ENCODE results near the gene IZUMO3. TPM values are rescaled to one million over a fixed set of nuclear protein-coding genes. Genes with fewer than 3 reads are reported as not detected.
"Not testable (repeated sequence)": the region's sequence is repeated elsewhere in the genome, so short reads cannot be mapped to it uniquely, and the experiment has no call there.

Gene IZUMO3
- total RNA-seq = not detected
- long read RNA-seq = 0 reads

- ATAC-seq (no peak), DNase-seq (no peak)
- intact Hi-C loops (cut with micrococcal nuclease) = no loop called here
Measured at GRCh38 chr9:24545847-24546522, at the start of gene IZUMO3. TSS of gene IZUMO3 (minus strand) at chr9:24545897. CDS start at chr9:24545649, 248 bp downstream.

GRCh38 chr9:24594234-24594850 lies 48.6 kb upstream of the IZUMO3 start:
- intact Hi-C loops (cut with micrococcal nuclease) = no loop called here
- no peak for ATAC-seq
- no peak for DNase-seq

GRCh38 chr9:24590432-24590831 lies 44.7 kb upstream of the IZUMO3 start:
- intact Hi-C loops (cut with micrococcal nuclease) = no loop called here
- ATAC-seq (no peak), DNase-seq (no peak)

- intact Hi-C loops (cut with micrococcal nuclease) = no loop called here
- ATAC-seq (no peak), DNase-seq (no peak)
Measured at GRCh38 chr9:24587883-24588282, 42.2 kb upstream of the IZUMO3 start.

- ATAC-seq (no peak), DNase-seq (no peak)
- intact Hi-C loops (cut with micrococcal nuclease) = no loop called here
Measured at GRCh38 chr9:24582146-24583126, 36.7 kb upstream of the IZUMO3 start.

GRCh38 chr9:24580005-24580404 lies 34.3 kb upstream of the IZUMO3 start:
- ATAC-seq; DNase-seq; intact Hi-C loops (cut with micrococcal nuclease): not testable (repeated sequence)

- no peak for ATAC-seq
Measured at GRCh38 chr9:24572406-24572805, 26.7 kb upstream of the IZUMO3 start.

GRCh38 chr9:24561957-24562356 lies 16.3 kb upstream of the IZUMO3 start:
- intact Hi-C loops (cut with micrococcal nuclease) = no loop called here
- DNase-seq (no peak), ATAC-seq (no peak)

More at GRCh38 chr9:24572406-24572805, 26.7 kb upstream of the IZUMO3 start:
- intact Hi-C loops (cut with micrococcal nuclease) = no loop called here
- DNase-seq = no peak

- intact Hi-C loops (cut with micrococcal nuclease) = no loop called here
- ATAC-seq (no peak), DNase-seq (no peak)
Measured at GRCh38 chr9:24553183-24553552, 7.5 kb upstream of the IZUMO3 start.

- ATAC-seq (no peak), DNase-seq (no peak)
- intact Hi-C loops (cut with micrococcal nuclease) = no loop called here
Measured at GRCh38 chr9:24552526-24553182, 7.0 kb upstream of the IZUMO3 start.

- no peak for DNase-seq
Measured at GRCh38 chr9:24545285-24545684, 412 bp downstream of the IZUMO3 start.

GRCh38 chr9:24518545-24518944 lies 27.2 kb downstream of the IZUMO3 start:
- intact Hi-C loops (cut with micrococcal nuclease) = no loop called here
- ATAC-seq = no peak
- DNase-seq = no peak

More at GRCh38 chr9:24545285-24545684, 412 bp downstream of the IZUMO3 start:
- intact Hi-C loops (cut with micrococcal nuclease) = no loop called here
- ATAC-seq = no peak

- no peak for DNase-seq
- intact Hi-C loops (cut with micrococcal nuclease) = no loop called here
- no peak for ATAC-seq
Measured at GRCh38 chr9:24516463-24516862, 29.2 kb downstream of the IZUMO3 start.

GRCh38 chr9:24509850-24510249 lies 35.8 kb downstream of the IZUMO3 start:
- intact Hi-C loops (cut with micrococcal nuclease) = no loop called here
- ATAC-seq (no peak), DNase-seq (no peak)

GRCh38 chr9:24504521-24504920 lies 41.2 kb downstream of the IZUMO3 start:
- ATAC-seq (no peak), DNase-seq (no peak)
- intact Hi-C loops (cut with micrococcal nuclease) = no loop called here

- DNase-seq = no peak
- no peak for ATAC-seq
- intact Hi-C loops (cut with micrococcal nuclease) = no loop called here
Measured at GRCh38 chr9:24502206-24502937, 43.3 kb downstream of the IZUMO3 start.

- intact Hi-C loops (cut with micrococcal nuclease) = no loop called here
- DNase-seq = no peak
- no peak for ATAC-seq
Measured at GRCh38 chr9:24500761-24501160, 44.9 kb downstream of the IZUMO3 start.

GRCh38 chr9:24498632-24499031 lies 47.1 kb downstream of the IZUMO3 start:
- intact Hi-C loops (cut with micrococcal nuclease) = no loop called here
- DNase-seq = no peak
- ATAC-seq = no peak

GRCh38 chr9:24497671-24498070 lies 48.0 kb downstream of the IZUMO3 start:
- DNase-seq (no peak), ATAC-seq (no peak)
- intact Hi-C loops (cut with micrococcal nuclease) = no loop called here

Data from left ventricle myocardium superior (tissue), 1 donor.